Effector CD8-positive, alpha-beta T cell (primary cell): ENCODE results near the gene FMNL2.
"Not testable (repeated sequence)": the region's sequence is repeated elsewhere in the genome, so short reads cannot be mapped to it uniquely, and the experiment has no call there.

ENCODE experiments used
- DNase-seq: peaks from one replicate; lab custom pipeline; 2025; lab: John Stamatoyannopoulos, UW

FMNL2 gene

GRCh38 chr2:152375174-152375573 is 40.2 kb downstream of the FMNL2 start:
- no peak for DNase-seq

GRCh38 chr2:152376385-152376784 is 41.4 kb downstream of the FMNL2 start:
- DNase-seq = no peak

GRCh38 chr2:152376968-152377367 is 42.0 kb downstream of the FMNL2 start:
- DNase-seq = no peak

GRCh38 chr2:152379089-152379488 is 44.1 kb downstream of the FMNL2 start:
- no peak for DNase-seq

- no peak for DNase-seq
Measured at GRCh38 chr2:152380261-152381055, 45.5 kb downstream of the FMNL2 start.

- no peak for DNase-seq
Measured at GRCh38 chr2:152383702-152384101, 48.7 kb downstream of the FMNL2 start.

GRCh38 chr2:152384992-152385391 is 50.0 kb downstream of the FMNL2 start:
- no peak for DNase-seq

GRCh38 chr2:152385650-152386049 is 50.7 kb downstream of the FMNL2 start:
- DNase-seq = no peak

DNA sequence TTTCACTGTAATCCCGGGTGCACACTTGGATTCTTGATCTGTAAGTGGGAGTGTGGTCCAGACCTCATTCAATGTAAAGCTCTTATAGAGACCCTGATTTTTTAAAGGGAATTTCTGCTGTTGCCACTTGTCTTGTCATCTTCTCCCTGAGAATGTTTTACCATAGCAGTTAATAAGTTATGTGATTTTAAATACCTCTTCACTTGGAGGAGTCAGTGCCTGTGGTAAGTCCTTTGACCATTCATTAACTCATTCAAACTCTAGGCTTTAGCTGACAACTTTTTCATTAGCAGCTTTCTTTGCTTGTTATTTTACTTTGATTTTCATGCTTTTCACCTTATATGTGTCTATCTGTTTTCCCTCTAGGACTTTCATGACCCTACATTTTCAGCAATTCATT is 51.3 kb downstream of the FMNL2 start:
- DNase-seq = no peak

GRCh38 chr2:152387041-152387440 is 52.1 kb downstream of the FMNL2 start:
- no peak for DNase-seq

- DNase-seq = not testable (repeated sequence)
Measured at GRCh38 chr2:152388269-152388668, 53.3 kb downstream of the FMNL2 start.

DNA sequence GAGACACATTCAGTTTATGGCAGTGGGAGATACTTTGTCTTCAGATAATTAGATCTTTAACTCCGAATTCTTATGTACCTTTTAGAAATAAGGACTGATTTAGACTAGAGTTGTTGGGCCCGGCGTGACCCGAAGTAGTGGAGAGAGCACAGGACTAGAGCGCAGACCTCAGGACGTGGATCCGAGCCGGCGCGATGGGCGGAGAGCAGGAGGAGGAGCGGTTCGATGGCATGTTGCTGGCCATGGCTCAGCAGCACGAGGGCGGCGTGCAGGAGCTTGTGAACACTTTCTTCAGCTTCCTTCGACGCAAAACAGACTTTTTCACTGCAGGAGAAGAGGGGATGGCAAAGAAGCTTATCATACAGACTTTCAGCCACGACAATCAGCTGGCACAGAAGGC is 54.5 kb downstream of the FMNL2 start:
- no peak for DNase-seq

GRCh38 chr2:152390837-152391236 is 55.9 kb downstream of the FMNL2 start:
- DNase-seq = no peak

DNA sequence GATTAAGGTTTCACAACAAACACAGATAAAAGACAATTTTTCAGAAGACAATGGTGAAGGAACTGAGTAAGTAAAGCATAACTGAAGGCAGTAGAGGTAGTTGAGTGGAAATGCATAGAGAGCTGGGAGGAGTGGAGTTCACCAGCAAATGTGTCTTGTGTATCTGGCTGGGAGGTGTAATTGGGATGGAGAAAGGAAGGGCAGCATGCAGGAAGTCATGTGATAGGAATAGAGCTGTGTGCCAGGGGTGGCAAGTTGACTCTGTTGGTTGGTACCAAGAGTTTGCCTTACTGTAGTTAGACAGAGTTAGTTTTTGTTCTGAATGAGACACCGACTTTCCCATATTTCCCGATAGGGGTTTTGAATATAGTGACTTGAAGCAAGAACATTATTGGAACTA is 56.3 kb downstream of the FMNL2 start:
- DNase-seq = no peak

DNA sequence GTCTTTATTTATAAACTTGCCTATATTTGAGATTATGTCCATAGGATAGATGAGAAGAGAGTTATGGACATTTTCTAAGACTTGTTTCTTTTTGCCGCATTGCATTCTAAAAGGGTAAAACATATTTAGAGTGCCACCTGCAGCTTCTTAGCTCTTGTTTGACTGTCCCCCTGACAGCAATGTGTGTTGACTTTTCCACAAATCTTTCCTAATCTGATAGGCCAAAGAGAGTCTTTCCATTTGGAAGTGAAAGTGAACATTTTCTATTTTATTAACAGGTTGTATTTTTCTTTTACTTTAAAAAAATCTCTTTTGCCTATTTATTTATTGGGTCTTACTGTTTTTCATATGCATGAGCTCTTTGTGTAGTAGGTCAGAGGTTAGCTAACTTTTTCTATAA is 58.4 kb downstream of the FMNL2 start:
- DNase-seq = no peak

- no peak for DNase-seq
Measured at GRCh38 chr2:152394326-152394725, 59.4 kb downstream of the FMNL2 start.

DNA sequence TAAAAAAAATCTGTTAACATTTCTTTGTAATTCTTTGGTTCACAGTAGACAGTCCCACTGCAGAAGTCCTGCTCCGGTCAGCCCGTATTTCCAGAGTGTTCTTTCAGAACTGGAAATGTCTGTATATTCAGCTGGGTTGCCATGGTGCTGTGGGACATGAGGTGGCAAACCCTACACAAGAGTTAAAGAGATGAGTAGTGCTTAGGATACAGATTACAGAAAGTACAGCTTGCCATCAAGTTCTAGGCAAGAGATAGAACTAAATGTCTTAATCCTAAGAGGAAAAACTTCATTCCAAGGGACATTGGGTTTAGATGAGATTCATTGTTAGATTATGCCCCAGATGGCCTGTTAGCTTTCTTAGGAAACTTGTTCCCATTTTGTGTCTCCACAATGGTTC is 60.1 kb downstream of the FMNL2 start:
- no peak for DNase-seq

DNA sequence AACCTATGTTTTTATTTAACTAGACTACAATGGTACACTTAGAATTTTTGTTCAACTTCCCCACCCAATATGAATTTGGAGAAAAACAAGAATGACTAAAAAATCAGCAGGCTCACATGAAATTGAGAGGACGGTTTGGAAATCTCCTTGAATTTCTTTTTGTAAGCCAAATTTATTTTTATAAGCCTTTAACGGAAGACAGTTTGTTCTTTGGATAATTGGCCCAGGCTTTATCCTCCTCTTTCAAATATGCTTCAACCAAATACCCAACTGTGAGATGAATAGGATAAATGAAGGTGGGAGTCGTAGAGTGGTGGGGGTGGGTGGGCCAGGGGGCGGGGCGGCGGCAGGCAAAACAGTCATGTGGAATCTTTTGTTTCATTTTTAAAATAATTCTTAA is 60.6 kb downstream of the FMNL2 start:
- no peak for DNase-seq

GRCh38 chr2:152396051-152396511 is 61.1 kb downstream of the FMNL2 start:
- DNase-seq = no peak

- no peak for DNase-seq
Measured at GRCh38 chr2:152396763-152397162, 61.8 kb downstream of the FMNL2 start.

- DNase-seq = no peak
Measured at GRCh38 chr2:152399003-152399402, 64.0 kb downstream of the FMNL2 start.

GRCh38 chr2:152400607-152401214 is 65.7 kb downstream of the FMNL2 start:
- no peak for DNase-seq
